HL-60 (cell line): ENCODE measurements around the gene MORN5.

Experiments used
- CTCF ChIP-seq: IDR thresholded peaks from one replicate; pipeline ENCODE4 v1.5.1; 2011; ENCODE audit warnings: low read length, control low read depth, inconsistent platforms; ENCODE audit not compliant: insufficient read depth
- GABPA ChIP-seq: IDR thresholded peaks from 2 replicates; pipeline ENCODE4 v1.6.1; 2012; ENCODE audit warnings: low read depth
- POLR2AphosphoS5 ChIP-seq: IDR thresholded peaks from 2 replicates; pipeline ENCODE4 v1.6.1; 2012; ENCODE audit warnings: low read depth
- REST ChIP-seq: IDR thresholded peaks from 2 replicates; pipeline ENCODE4 v1.6.1; 2012; ENCODE audit warnings: low read depth; ENCODE audit not compliant: insufficient replicate concordance

DNA sequence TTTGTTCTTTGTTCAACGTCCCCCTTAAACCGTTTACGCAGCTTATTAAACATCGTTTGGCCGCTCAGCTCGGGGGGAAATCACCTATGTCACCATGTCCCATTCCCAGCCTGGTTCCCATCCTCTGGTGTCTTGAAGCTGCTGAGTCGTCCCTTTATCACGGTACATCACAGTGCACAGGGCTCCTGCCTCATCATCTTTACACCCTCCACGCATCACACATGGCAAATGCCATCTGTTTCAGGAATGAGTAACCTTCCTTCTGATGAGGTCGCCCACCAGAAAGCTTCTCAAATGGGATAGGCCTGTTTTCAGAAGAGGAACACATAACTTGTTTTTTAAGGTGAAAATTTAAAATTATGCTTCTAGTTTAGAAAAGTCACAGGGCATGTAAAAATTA lies 77.0 kb downstream of the MORN5 start:
- TF ChIP-seq CTCF (no peak), REST (no peak), POLR2AphosphoS5 (no peak), GABPA (no peak)
